ENCODE data around the gene TMEM132D.

GRCh38 chr12:129079719-129080118 is 824.1 kb downstream of the TMEM132D start:
- no peak for TF ChIP-seq CTCF (IDR thresholded peaks at IDR 0.05; ENCODE audit: low read length)
- TF ChIP-seq EZH2 (IDR thresholded peaks at IDR 0.05; ENCODE audit: borderline replicate concordance, low read length) = no peak
